Femur (tissue), 1 donor: ENCODE measurements around the gene EIF3I.

ENCODE experiments used
- DNase-seq: peaks from one replicate; pipeline ENCODE4 v3.0.0-alpha.2; 2017

The EIF3I gene

DNA sequence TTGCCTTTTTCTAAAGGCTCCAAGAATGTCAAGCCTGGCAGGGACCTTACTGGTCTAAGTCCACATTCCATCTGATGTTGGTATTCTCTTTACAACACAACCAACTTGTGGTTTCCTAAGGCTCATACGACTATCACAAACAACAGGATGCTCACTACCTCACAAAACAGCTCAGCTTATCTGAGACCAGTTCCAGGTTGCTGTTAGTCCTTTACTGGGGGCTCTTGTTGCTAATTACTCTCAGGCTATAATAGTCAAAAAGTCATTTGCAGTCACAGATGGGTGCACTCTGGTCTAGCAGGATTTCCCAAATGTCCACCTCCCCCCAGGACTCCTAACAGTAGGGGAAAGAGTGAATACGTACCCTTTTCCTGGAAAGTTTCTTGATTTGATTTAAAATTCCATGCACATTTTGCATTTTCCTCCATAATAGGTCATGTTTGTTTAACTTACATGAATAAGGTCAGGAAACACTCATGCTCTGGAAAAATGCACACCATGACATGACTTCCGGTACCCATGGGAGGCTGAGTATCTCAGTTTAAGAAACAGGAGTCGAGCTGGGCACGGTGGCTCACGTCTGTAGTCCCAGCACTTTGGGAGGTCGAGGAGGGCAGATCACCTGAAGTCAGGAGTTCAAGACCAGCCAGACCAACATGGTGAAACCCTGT is 44.8 kb downstream of the EIF3I start:
- no peak for DNase-seq

GRCh38 chr1:32269744-32270143 is 47.5 kb downstream of the EIF3I start:
- no peak for DNase-seq

GRCh38 chr1:32272557-32273390 is 50.6 kb downstream of the EIF3I start:
- DNase-seq, result no peak

- no peak for DNase-seq
Measured at GRCh38 chr1:32273391-32274208, 51.4 kb downstream of the EIF3I start.

GRCh38 chr1:32274646-32275340 is 52.6 kb downstream of the EIF3I start:
- no peak for DNase-seq

GRCh38 chr1:32275424-32275823 is 53.2 kb downstream of the EIF3I start:
- no peak for DNase-seq

DNA sequence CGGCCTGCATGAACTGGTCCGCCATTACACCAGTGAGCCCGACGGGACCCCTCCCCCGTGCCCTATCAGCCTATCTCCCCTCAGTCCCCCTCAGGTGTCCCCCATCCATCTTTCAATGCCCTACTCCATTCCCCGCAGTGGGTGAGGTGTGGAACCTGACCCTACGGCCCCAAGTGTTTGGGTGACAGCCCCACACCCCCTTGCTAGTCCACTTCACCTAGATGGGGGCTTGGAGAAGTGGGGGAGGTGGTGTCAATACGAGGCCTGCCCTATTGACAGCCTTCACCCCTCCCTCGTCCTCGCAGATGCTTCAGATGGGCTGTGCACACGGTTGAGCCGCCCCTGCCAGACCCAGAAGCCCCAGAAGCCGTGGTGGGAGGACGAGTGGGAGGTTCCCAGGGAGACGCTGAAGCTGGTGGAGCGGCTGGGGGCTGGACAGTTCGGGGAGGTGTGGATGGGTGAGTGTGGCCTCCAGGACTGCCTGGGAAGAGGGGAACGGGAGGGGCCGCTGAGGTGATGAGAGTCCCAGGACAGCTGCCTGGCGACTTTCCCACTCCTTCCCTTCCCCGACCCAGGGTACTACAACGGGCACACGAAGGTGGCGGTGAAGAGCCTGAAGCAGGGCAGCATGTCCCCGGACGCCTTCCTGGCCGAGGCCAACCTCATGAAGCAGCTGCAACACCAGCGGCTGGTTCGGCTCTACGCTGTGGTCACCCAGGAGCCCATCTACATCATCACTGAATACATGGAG is 54.0 kb downstream of the EIF3I start:
- no peak for DNase-seq
